CD4-positive, alpha-beta T cell treated with Interleukin-4 for 1 hour (primary cell): ENCODE measurements around the gene BMPER.

Experiments
- DNase-seq, 2 donors: peaks; one replicate each; pipeline ENCODE4 v3.0.0-alpha.2; 2020 to 2022

The BMPER gene

DNA sequence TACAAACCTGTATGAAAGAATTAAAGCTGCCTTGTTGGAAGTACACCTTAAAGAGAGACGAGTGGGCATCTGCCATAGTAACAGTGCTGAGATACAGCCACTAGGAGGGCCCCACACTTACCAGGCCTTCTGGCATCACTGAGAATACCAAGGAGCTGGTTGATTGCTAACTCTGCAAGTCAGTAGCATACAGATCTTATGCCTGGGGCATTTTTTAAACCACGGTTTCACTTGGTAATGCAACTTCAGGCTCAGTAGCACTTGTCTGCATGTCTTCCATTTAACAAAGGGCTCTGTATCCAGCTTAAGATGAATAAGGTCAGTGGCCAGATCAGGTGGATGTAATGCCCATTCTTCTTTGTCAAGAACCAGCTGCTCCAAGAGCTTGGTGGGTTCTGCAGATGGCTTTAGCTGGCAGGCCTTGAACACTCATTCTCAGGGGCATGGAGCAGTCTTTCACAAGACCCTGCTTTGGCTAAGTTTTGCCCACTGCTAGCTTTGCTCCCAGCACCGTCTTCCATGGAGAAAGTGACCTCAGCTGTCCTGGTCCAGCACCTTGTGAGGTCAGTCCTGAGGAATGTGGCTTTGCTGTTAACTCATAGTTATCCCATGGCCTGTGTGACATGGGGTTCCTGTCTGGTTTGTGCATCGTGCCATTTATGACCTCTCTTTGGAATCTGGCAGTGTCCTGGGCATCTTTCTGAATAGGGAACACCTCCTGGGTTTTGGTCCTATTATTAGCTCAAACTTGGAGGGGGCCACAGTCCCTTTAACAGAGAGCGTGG, 68.1 kb downstream of the BMPER start:
- DNase-seq, result no peak

DNA sequence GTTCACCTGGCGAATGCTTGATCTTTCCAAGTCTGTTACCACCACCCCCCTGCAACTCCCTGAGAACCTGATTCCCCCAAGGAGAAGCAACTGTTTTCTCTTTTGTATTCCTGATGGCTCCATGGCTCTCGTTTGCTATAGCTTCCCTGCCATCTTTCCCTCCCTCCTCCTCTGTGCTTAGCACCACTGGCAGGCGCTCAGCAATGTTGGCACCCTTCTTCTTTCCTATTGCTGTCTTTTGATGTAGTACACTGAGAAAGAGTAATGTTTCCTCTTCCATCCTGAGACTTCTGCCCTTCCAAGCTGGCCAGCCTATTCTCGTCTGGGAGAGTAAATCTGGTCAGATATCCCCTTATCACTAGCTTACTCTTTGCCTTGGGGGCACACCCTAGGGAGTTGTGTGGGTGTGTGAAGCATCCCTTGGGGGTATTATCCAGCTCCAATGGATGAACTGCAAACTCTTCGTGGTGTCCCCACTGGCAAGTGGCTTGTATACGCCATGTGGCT, 74.0 kb downstream of the BMPER start:
- DNase-seq, result no peak

DNA sequence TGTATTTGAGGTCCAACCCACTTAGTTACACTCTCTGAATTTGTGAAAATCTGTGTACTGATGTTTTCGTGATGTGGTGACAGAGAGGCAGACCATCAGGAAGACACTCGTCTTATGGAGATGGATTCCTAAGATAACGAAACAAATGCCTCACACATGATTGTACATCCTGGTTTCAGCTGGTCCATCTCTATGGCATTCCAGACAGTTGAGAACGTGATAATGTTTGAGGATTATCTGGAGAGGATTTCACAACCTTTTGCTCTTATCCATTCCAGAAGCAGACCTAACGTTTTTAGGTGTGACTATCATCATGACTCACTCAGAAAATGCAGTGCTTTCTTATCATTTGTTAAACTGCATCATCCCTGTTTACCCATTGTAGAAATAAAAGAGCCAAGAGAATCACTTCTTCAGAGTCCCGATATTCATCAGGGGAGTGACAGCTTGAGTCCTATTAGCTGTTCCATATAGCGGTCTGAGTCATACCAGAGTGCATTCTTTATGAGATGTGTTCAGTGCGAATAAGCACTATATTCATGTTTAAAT, 74.5 kb downstream of the BMPER start:
- DNase-seq, result no peak

DNA sequence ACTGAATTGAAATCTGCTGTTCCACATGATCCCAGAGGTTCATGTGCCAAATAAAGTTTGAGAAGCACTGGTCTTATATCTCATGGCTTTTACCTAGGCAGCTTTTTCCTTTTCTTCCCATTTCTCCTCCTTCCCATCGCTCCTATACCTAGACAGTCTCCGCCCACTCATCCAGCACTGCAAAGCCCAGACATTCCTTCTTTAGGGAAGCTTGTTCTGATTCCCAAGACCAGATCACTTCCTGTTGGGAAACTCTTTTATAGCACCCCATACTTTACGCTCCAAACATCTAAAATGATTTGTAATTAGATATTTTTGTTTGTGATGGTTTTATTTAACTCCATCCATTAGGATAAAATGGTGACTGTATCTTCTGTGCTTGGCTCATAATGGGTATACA, 75.9 kb downstream of the BMPER start:
- no peak for DNase-seq

DNA sequence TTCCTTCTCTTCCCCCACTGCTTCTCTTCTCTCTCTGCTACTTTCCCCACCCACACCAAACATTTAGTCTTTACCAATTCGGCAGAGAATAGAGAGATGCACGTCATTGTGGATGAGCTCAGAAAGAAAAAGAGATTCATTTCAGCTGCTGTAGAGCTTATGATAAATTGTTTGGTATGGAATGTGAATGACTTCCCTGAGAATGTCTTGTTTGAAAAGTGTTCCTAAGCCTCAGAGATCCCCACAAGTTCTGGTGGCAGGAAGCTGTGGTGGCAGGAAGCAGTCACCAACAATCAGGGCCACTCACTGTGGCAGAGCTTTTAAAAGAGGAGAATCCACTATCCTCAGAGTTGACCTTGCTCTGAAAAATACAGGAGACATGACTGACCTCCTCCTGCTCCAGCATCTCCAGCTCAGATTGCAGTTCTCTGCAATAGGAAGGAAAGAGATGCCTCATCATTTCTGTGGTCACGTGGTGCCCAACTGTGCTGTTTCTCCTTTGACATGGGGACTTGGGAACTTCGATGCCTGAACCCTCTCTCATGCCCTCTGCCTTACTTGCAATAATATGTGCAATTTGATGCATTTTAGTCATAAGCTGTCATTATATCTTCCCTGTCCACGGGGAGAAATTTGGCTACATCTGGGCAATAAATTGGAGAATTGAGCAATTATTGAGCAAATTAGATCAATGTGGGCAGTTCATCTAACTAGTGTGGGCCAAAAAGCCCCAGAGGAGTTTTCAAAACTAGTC, 76.5 kb downstream of the BMPER start:
- no peak for DNase-seq

GRCh38 chr7:33982425-33982786, 77.1 kb downstream of the BMPER start:
- no peak for DNase-seq

GRCh38 chr7:33986451-33986850, 81.1 kb downstream of the BMPER start:
- DNase-seq, result no peak

DNA sequence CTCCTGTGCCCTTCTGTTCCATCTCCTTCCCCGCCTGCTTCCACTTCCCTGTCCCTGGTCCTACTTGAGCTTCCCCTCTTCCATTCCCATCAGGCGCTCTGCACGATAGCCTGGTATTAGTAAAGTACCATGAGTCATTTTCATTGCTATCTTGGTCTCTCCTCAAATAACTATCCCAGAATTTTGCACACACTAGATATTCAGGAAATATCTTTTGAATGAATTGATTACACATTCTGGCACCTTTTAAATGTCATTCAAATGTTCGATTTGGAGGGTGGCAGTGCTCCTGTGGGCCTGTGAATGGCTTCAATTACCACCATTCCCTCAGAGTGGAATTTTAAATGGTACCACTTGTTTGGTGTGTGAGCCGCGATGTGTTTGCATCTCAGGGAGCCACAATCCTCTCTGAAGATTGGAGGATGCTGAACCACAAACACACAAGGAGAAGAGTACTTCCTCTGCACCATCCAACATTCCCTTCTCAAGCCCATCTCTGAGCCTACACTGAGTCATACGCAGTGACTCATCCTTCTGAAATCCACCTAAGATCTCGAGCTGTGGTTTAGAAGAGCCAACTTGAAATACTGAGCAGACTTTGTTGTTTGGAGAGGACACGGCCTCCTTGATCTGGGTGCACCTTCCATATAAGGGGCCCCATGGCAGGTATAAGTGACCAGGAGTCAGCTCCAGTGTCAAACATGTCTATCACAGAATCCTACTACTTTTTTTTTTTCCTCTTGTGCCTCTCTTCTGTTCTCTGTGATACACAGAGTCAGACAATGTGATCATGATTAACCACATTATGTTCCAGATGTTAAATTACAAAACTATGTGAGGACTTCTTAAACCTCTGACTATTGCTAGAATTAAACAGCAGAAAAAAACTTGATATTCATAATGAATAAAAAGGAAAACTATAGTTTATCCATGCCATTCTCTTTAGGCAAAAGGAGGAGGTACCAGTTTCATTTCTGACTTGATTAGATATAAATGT, 81.9 kb downstream of the BMPER start:
- no peak for DNase-seq

DNA sequence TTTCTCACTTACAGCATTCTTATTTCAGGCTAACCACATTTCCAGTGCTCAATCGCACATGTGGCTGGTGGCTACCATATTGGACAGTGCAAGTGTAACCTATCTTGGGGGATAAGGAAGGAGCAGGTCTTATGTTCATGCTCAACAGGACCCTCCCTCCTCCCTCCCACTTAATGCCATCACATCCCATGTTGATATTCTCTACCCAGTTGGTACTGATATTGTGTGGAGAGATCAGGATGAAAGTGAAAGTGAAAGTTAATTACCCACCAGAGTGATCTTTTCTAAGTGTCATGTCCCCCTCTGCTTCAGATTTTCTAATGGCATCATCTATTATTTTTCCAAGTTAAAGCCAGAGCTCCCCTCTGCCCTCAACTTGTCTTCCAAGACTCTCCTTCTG, 91.6 kb downstream of the BMPER start:
- no peak for DNase-seq

GRCh38 chr7:33998476-33998875, 93.1 kb downstream of the BMPER start:
- DNase-seq, result no peak

GRCh38 chr7:34011017-34011695, 105.8 kb downstream of the BMPER start:
- DNase-seq, result no peak

- no peak for DNase-seq
Observed at GRCh38 chr7:34011696-34012095, 106.4 kb downstream of the BMPER start.

DNA sequence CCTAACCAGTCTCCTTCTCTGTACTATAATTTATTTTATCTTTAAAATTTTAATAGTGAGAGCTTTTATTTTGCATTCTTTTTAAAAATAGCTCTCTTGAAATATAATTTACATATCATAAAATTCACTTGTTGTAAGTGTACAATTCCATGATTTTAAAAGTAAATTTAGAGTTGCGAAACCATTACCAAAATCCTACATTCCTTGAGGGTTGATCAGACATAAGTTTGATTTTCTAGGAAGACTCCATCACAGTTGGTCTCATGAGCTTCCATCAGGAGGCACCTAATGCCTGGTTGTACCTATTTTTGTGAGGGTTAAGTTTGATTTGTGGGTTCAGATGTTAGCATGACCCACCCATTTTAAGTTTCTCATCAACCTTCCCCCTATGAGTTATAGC, 108.1 kb downstream of the BMPER start:
- DNase-seq, result no peak

DNA sequence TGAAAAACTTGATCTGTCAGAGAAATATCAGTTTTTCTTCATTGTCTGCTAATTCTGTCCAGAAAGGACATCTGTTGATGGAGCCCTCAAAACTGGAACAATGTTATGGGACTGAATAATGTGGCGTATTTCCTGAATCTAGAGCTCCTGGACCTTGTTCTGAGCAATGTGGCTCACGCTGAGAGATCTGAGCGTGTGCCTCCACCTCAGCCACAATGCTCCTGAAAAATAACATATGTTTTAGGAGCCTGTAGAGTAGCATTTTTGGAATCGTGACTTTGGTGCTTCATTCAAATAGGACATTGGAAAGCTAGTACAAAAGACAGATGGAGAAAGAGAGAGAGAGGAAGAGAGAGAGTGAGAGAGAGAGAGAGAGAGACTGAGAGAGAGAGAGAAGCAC, 110.3 kb downstream of the BMPER start:
- no peak for DNase-seq

GRCh38 chr7:34016876-34017275, 111.5 kb downstream of the BMPER start:
- no peak for DNase-seq

- no peak for DNase-seq
Observed at GRCh38 chr7:34019301-34019790, 114.0 kb downstream of the BMPER start.

DNA sequence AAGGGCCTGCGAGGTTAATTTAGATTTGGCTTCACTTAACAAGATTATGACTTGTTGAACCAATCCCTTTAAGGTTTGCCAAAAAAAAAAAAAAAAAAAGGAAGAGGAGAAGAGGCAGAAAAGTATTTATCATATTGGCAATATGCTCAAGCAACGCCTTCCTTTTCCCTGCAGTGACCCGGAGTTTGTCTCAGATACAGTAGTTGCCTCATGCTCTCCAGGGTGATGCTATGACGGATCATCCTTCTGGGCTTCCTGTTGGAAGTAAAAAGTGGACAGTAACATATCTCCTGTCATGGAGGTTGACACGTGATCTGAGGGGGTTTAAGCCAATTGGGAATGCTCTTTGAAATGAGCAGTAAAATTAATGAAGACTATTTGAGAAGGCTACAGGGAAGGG, 117.3 kb downstream of the BMPER start:
- DNase-seq, result no peak

- DNase-seq, result no peak
Observed at GRCh38 chr7:34025600-34025999, 120.3 kb downstream of the BMPER start.

- DNase-seq, result no peak
Observed at GRCh38 chr7:34026481-34027190, 121.3 kb downstream of the BMPER start.

- no peak for DNase-seq
Observed at GRCh38 chr7:34031156-34031555, 125.8 kb downstream of the BMPER start.

DNA sequence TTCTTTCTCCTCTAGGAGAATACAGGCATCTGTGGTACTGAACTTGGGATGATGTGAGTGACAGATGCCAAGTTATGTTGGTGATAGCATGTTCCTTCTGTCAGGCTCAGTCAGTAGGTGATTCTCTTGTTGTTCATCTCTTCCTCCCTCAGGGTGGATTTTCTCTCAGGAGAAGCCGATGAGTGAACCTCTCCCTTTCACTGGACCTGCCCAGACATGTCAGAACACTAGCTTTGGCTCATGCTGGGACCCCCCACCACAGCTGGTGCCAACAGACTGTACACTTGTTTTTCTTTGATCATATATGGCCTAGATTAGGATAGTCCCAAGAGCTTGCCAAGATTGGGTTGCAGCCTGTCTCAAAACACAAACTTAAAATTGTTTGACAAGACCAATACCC, 129.4 kb downstream of the BMPER start:
- DNase-seq, result no peak
